ENCODE measurements around the gene LHX8. TPM values are rescaled to one million over a fixed set of nuclear protein-coding genes. Genes with fewer than 3 reads are reported as not detected.

LHX8 gene
- polyA plus RNA-seq, 1 experiment, result not detected

- TF ChIP-seq, protein P1, sequence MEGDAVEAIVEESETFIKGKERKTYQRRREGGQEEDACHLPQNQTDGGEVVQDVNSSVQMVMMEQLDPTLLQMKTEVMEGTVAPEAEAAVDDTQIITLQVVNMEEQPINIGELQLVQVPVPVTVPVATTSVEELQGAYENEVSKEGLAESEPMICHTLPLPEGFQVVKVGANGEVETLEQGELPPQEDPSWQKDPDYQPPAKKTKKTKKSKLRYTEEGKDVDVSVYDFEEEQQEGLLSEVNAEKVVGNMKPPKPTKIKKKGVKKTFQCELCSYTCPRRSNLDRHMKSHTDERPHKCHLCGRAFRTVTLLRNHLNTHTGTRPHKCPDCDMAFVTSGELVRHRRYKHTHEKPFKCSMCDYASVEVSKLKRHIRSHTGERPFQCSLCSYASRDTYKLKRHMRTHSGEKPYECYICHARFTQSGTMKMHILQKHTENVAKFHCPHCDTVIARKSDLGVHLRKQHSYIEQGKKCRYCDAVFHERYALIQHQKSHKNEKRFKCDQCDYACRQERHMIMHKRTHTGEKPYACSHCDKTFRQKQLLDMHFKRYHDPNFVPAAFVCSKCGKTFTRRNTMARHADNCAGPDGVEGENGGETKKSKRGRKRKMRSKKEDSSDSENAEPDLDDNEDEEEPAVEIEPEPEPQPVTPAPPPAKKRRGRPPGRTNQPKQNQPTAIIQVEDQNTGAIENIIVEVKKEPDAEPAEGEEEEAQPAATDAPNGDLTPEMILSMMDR (IDR thresholded peaks at IDR 0.05; ENCODE audit: low read depth, low read length), result no peak
- CTCF ChIA-PET, result no interaction called here
- H3K27ac ChIP-seq (ENCODE audit: low read depth, low read length), result no peak overlapping the region
- H3K27me3 ChIP-seq (ENCODE audit: control insufficient read depth, insufficient read depth, low read length), result no peaks in the 10 kb centered on the region
- POLR2A ChIA-PET, result no interaction called here
- DNase-seq (ENCODE audit: low read depth, low spot score), result no peak
- H3K4me3 ChIP-seq (ENCODE audit: low read depth, low read length), result no peak overlapping the region
- no peaks in the 10 kb centered on the region for H3K9me3 ChIP-seq (ENCODE audit: control insufficient read depth, insufficient read depth, low read length)
Observed at GRCh38 chr1:75188892-75189291, 54.7 kb downstream of the LHX8 start.

- DNase-seq (ENCODE audit: low read depth, low spot score), result no peak
- Histone ChIP-seq H3K9me3 (ENCODE audit: control insufficient read depth, insufficient read depth, low read length) (no peaks in the 10 kb centered on the region), H3K27ac (ENCODE audit: low read depth, low read length) (no peak overlapping the region), H3K27me3 (ENCODE audit: control insufficient read depth, insufficient read depth, low read length) (no peaks in the 10 kb centered on the region), H3K4me3 (ENCODE audit: low read depth, low read length) (no peak overlapping the region)
- ChIA-PET POLR2A (no interaction called here), CTCF (no interaction called here)
- TF ChIP-seq, protein P1 (IDR thresholded peaks at IDR 0.05; ENCODE audit: low read depth, low read length), result no peak
Observed at GRCh38 chr1:75198163-75198562, 64.0 kb downstream of the LHX8 start.

- no peak for DNase-seq (ENCODE audit: low read depth, low spot score)
- POLR2A ChIA-PET, result no interaction called here
- CTCF ChIA-PET, result interaction anchor here (1.0 kb wide), 1 partner anchor 67 kb away, joined by 4 read pairs; no protein-coding TSS in a partner anchor
- TF ChIP-seq, protein P1 (IDR thresholded peaks at IDR 0.05; ENCODE audit: low read depth, low read length), result no peak
- Histone ChIP-seq H3K9me3 (ENCODE audit: control insufficient read depth, insufficient read depth, low read length) (no peaks in the 10 kb centered on the region), H3K27ac (ENCODE audit: low read depth, low read length) (no peak overlapping the region), H3K4me3 (ENCODE audit: low read depth, low read length) (no peak overlapping the region), H3K27me3 (ENCODE audit: control insufficient read depth, insufficient read depth, low read length) (no peaks in the 10 kb centered on the region)
Observed at GRCh38 chr1:75198761-75199160, 64.6 kb downstream of the LHX8 start.

DNA sequence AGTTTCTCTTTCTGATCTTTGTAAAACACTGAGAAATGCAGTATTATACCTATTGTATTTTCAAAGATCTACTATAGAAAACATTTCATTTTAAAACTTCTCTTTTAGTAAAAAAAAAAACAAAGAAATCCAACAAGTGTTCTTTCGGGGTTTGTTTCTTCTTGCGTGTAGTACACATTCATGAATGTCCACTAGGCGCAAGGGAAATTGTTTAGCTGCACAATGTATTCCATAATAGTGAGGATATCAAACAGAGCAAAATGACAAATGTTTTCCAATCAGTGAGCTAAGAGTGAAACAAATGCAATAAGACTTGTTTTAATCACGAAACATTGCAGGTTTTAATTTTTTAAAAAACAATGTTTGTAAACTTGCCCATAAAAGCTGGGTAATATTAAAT lies 68.6 kb downstream of the LHX8 start:
- Histone ChIP-seq H3K9me3 (ENCODE audit: control insufficient read depth, insufficient read depth, low read length) (no peaks in the 10 kb centered on the region), H3K27me3 (ENCODE audit: control insufficient read depth, insufficient read depth, low read length) (no peaks in the 10 kb centered on the region), H3K27ac (ENCODE audit: low read depth, low read length) (no peak overlapping the region), H3K4me3 (ENCODE audit: low read depth, low read length) (no peak overlapping the region)
- no peak for DNase-seq (ENCODE audit: low read depth, low spot score)
- POLR2A ChIA-PET, result no interaction called here
- TF ChIP-seq, protein P1 (IDR thresholded peaks at IDR 0.05; ENCODE audit: low read depth, low read length), result no peak
- CTCF ChIA-PET, result interaction anchor here (0.7 to 5.4 kb wide), 14 partner anchors 9 to 442 kb away, joined by 3 to 218 read pairs (median 4); partner anchors contain the start of gene LHX8

GRCh38 chr1:75203415-75204277 lies 69.5 kb downstream of the LHX8 start:
- DNase-seq (ENCODE audit: low read depth, low spot score), result peak; percentile 0
- no peak overlapping the region for H3K27ac ChIP-seq (ENCODE audit: low read depth, low read length)
- TF ChIP-seq, protein P1 (IDR thresholded peaks at IDR 0.05; ENCODE audit: low read depth, low read length), result peak; percentile 85
- no peak overlapping the region for H3K4me3 ChIP-seq (ENCODE audit: low read depth, low read length)
- H3K9me3 ChIP-seq (ENCODE audit: control insufficient read depth, insufficient read depth, low read length), result no peaks in the 10 kb centered on the region
- CTCF ChIA-PET, result interaction anchor here (0.6 to 5.4 kb wide), 14 partner anchors 10 to 443 kb away, joined by 3 to 218 read pairs (median 4); partner anchors contain the start of gene LHX8
- POLR2A ChIA-PET, result no interaction called here
- H3K27me3 ChIP-seq (ENCODE audit: control insufficient read depth, insufficient read depth, low read length), result no peaks in the 10 kb centered on the region

Data from AG04450 (cell line).